ENCODE results near the gene TBC1D16.

The TBC1D16 gene

GRCh38 chr17:80003969-80004368 is 31.7 kb downstream of the TBC1D16 start:
- H3K4me3 ChIP-seq (ENCODE audit: low read depth, low read length) = no peak overlapping the region
- TF ChIP-seq CTCF (IDR thresholded peaks at IDR 0.05; ENCODE audit: insufficient read depth, low read depth, low read length, missing control alignments) = no peak
- no peak for DNase-seq (ENCODE audit: low read depth)

GRCh38 chr17:80002690-80003490 is 32.8 kb downstream of the TBC1D16 start:
- no peak for TF ChIP-seq CTCF (IDR thresholded peaks at IDR 0.05; ENCODE audit: insufficient read depth, low read depth, low read length, missing control alignments)
- no peak overlapping the region for H3K4me3 ChIP-seq (ENCODE audit: low read depth, low read length)
- no peak for DNase-seq (ENCODE audit: low read depth)

- no peak for TF ChIP-seq CTCF (IDR thresholded peaks at IDR 0.05; ENCODE audit: insufficient read depth, low read depth, low read length, missing control alignments)
- DNase-seq (ENCODE audit: low read depth) = no peak
- H3K4me3 ChIP-seq (ENCODE audit: low read depth, low read length) = no peak overlapping the region
Observed at GRCh38 chr17:80002070-80002641, 33.5 kb downstream of the TBC1D16 start.

GRCh38 chr17:80000981-80001775 is 34.5 kb downstream of the TBC1D16 start:
- DNase-seq (ENCODE audit: low read depth) = no peak
- no peak overlapping the region for H3K4me3 ChIP-seq (ENCODE audit: low read depth, low read length)
- no peak for TF ChIP-seq CTCF (IDR thresholded peaks at IDR 0.05; ENCODE audit: insufficient read depth, low read depth, low read length, missing control alignments)

GRCh38 chr17:80000136-80000535 is 35.5 kb downstream of the TBC1D16 start:
- TF ChIP-seq CTCF (IDR thresholded peaks at IDR 0.05; ENCODE audit: insufficient read depth, low read depth, low read length, missing control alignments) = no peak
- no peak overlapping the region for H3K4me3 ChIP-seq (ENCODE audit: low read depth, low read length)
- DNase-seq (ENCODE audit: low read depth) = no peak

- no peak overlapping the region for H3K4me3 ChIP-seq (ENCODE audit: low read depth, low read length)
- no peak for TF ChIP-seq CTCF (IDR thresholded peaks at IDR 0.05; ENCODE audit: insufficient read depth, low read depth, low read length, missing control alignments)
- DNase-seq (ENCODE audit: low read depth) = peak; percentile 65
Observed at GRCh38 chr17:79997011-79997660, 38.5 kb downstream of the TBC1D16 start.
